ENCODE data around the gene ASPHD1.

DNA sequence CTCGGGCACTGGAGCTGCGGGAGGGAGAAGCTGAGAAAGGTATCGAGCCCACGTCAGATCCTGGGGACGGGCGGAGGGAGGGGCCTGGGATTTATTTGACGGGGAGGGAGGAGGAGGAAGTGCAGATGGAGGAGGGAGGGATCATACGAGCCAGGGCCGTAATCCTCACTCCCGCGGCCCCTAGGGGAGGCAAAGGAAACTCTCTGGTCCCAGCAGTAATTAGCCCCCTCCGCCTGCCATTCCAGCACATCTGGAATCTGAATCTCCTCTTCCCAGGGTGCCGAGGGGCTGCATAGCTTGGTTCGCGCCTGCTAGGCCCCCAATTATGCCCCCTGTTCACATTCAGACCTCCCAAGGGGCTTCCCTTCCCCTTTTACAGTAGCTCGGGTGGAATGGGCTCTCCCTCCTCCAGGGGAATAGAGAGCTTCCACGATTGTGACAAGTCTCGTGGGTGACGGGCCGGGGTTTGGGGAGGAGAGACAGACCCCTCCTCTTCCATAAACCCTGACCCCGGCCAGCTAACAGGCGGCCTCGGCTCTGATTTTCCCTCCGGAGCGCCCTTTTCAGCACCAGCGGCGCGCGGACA is 679 bp upstream of the ASPHD1 start, which contains the start of gene SEZ6L2:
- TF ChIP-seq, protein P1, sequence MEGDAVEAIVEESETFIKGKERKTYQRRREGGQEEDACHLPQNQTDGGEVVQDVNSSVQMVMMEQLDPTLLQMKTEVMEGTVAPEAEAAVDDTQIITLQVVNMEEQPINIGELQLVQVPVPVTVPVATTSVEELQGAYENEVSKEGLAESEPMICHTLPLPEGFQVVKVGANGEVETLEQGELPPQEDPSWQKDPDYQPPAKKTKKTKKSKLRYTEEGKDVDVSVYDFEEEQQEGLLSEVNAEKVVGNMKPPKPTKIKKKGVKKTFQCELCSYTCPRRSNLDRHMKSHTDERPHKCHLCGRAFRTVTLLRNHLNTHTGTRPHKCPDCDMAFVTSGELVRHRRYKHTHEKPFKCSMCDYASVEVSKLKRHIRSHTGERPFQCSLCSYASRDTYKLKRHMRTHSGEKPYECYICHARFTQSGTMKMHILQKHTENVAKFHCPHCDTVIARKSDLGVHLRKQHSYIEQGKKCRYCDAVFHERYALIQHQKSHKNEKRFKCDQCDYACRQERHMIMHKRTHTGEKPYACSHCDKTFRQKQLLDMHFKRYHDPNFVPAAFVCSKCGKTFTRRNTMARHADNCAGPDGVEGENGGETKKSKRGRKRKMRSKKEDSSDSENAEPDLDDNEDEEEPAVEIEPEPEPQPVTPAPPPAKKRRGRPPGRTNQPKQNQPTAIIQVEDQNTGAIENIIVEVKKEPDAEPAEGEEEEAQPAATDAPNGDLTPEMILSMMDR (IDR thresholded peaks at IDR 0.05), result no peak
- TF ChIP-seq POLR2A (IDR thresholded peaks at IDR 0.05), result no peak

All from lower leg skin (tissue), 3 donors.